Activated CD4-positive, alpha-beta T cell treated with anti-CD3 and anti-CD28 coated beads, Interleukin-2, amount 50 U/mL, for 24 hours (primary cell): ENCODE measurements around the gene MOB3A.

ENCODE experiments used
- DNase-seq, 2 donors: peaks; one replicate each; pipeline ENCODE4 v3.0.0-alpha.2; 2020; ENCODE audit warnings: low read depth in 1 of 2, low spot score in 1 of 2

The MOB3A gene

DNA sequence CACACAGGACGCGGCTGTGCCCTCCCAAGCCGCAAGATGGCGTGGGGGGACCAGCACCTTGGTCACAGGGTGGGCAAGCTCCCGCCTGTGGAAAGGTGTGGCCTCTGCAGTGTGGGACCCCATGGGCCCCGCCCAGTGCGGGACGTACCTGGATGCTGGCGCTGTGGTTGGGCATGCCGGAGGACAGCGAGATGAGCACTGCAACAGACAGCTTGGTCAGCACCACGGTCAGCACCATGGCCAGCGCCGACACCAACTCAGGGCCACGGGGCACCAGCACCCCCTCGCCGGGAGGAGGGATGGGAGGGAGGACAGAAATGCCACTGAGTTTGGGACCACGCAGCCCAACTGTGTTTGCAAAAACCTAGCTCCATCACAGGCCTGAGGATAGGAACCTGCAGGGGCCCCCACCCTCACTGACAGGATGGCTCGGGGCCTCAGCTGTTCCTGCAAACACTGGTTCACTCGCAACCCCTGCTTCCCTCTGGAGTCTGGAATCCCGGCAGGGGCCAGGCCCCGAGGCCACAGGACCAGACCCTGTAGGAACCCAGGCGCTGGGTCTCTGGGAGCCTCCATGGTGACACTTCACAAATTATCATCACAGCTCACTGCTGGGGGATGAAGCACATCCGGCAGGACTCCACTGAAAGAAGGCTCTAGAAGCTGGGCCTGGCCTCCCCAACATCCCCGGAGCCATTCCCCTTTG, 27.7 kb upstream of the MOB3A start:
- no peak for DNase-seq

DNA sequence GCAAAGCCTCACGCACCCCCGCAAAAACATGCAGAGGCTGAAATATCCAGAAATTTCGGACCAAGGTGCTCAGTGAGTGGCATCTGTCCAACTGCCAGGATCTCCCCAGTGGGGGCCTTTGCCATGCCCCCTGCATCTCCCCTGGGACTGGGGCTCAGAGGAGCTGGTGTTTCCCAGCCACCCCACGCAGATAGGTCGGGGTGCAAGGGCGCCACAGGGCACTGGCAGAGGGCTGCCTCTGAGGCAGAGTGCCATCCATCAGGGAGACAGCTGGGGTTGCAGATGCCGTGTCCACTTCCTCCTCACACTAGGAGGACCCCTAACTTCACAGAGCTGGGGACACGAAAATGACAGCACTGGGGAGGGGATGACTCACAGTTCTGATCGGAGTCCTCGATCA, 26.9 kb upstream of the MOB3A start:
- DNase-seq: no peak

DNA sequence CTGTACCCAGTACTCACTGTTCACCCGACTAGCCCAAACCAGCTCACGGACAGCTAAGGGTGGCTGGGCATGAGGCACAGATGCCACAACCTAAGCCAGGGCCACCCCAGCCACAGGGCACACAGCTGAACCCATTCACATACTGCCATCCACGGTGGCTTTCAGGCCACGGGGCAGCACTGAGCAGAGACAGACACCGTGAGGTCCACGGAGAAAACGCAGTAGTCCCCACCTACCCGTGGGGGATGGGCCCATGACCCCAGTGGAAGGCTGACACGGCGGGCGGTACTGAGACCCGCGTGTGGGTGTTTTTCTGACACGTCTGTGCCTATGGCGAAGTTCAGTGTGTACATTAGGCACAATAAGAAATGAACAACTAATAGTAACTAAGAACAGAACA, 26.1 kb upstream of the MOB3A start:
- no peak for DNase-seq

DNA sequence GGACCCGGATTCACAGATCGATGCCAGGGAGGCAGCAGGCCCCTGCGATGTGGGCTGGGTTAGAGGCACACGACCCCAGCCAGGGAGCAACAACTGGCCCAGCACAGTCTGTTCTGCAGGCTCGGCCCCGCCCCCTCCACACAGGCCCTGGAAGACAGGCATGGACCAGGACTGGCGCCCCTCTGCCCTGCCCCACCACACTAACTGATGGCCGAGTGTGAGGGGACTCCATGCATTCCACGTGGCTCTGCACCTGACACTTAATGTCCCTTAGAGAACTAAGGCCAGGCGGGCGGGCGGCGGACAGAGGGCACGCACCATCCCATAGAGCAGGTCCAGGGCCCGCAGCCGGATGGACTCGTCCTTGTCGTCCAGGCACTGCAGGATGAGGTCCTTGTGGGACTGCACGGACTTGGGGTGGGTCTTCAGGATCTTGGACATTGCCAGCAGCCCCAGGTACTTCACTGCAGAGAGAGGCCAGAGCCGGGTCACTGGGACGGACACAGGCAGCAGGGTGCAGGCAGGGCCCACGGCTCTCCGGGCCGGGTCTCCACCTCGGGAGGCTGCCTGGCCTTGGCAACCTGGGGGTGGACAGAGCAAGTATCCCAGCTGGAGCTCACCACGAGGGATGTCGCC, 25.4 kb upstream of the MOB3A start:
- DNase-seq: no peak

DNA sequence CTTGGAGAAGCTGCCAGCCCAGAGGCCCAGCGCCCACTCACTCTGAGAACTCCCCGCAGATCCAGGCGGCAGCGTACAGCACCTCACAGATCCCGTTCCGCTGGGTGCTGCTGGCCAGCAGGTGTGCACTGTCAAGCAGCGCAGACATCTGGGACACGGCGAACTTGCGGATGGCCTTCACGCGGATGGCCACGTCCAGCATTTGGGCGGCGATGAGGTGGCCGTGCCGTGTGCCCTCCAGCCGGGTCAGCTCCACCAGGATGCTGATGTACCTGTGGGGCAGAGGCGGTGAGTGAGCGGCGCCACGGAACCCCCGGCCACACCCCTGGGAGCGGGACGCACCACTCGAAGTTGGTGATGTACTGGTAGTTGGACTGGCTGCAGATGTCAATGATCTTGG, 24.7 kb upstream of the MOB3A start:
- DNase-seq: no peak

DNA sequence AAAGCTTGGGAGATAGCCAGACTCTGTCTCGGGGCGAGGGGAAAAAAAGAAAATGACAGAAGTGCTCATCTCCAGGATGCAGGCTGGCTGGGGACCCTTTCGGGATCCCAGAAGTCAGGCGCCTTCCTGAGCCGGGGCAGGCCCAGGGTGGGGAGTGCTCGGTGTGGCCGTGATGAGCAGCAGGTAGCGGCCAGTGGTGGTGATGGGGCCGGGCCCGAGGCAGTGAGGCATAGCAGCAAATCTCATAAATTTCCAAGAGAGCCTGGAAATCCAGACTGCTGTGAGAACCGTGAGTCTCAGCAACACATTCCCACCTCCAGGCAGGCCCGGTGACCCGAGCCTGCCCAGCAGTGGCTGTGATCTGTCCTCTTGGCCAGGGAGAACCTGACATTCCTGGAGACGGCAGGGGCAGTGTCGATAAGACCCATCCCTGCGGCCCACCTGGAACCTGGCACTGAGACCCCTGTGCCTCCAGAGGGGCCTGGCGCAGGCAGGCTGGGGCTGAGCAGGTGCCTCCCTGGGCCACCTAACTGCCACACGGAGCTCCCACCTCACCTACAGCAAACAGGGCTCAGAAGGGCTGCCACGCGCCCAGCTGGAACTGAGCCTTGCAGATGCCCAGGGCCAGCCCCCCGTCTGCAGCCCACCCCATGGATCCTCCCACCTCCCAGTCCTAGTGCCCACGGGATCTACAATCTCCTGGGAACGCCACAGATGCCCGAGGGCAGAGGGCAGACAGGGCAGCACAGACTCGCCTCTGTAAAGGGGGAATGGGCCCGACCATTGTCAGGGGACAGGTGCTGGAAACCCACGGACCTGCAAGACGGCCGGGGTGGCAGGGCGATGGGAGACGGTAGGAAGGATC, 24.0 kb upstream of the MOB3A start:
- no peak for DNase-seq

DNA sequence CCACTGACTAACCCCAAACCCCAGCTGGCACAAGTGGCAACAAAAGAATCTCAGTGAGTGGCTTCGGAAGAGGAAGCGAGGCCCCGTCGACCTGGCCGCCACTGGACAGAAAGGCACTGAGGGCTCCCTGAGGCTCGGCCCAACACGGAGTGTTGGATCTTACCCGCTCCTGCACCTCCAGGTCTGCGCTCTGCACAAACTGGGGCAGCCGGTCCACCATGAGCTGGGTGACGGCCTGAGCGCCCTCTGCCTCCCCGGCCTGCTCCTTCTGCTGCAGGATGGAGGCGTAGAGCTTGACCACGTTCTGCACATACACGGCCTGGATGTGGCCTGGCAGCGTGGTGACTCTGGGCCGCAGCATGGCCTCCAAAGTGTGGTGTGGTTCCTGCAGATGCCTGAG, 22.3 kb upstream of the MOB3A start:
- no peak for DNase-seq

DNA sequence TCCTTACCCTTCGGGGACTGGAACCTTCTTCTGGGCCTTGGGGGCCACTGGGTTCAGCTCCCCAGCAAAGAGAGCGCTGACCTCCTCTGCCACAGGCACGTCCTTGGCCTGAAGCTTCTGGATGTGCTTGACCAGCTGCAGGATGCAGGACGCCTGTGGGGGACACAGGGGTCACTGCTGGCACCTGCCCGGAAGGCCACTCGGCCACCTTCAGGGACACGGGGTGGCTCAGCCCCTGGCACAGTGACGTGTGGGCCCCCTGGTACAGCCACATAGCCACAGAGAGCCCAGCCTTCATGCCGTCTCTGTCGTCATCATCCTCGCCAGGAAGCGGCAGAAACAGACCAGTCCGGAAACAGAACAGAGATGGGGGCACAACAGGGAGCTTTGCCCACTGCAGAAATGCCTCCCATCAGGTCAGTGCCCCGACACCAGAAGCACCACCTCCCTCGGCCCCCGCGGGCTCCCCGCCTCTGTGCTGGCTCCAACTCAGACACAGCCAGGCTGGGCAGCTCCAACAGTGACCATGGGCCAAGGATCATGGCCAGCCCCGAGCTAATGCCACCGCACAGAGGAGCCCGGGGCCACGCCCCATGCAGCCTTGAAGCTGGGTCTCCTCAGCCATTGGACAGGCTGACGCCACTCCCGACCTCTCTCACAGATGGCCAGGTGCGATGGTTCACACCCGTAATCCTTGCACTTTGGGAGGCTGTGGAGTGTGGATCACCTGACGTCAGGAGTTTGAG, 21.3 kb upstream of the MOB3A start:
- DNase-seq: no peak

DNA sequence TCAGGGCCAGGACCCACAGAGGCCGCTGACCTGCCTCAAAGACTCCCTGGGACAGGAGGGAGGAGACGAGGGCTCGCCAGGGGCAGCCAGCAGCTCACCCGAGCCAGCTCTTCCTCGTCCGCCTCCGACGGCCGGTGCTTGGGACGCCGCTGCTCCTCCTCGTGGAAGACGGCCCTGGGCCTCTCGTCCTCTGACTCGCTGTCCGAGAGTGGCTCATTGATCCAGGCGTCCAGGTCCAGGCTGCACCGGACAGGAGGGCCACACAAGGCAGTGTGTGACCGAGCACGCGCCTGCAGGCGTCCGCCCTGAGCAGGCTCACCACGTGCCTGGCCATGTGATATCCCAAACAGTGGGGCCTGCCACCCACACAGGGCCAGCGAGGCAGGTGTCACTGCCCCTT, 20.4 kb upstream of the MOB3A start:
- DNase-seq: no peak

DNA sequence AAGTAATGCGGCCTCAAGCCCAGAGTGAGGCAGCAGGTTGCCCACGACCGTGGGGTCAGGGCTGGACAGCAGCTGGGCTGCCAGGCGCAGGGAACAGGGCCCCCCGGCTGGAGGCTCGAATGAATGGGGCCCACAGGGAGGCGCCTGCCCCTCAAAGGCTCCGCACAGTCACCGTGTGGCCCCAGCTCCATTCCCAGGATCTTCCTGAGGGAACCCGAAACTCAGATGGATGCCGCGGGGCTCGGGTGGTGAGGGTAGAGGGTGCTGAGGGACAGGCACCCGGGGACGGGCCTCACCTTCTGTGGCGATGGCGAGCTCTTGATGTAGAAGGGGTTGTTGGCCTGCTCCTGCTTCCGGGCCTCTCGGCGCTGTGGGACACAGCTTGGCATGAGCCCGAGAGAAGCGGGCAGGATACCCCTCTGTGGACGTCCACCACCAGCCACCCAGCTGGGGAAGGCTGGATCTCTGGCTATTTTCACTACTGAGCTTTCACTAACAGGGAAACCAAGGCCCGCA, 19.8 kb upstream of the MOB3A start:
- no peak for DNase-seq

DNA sequence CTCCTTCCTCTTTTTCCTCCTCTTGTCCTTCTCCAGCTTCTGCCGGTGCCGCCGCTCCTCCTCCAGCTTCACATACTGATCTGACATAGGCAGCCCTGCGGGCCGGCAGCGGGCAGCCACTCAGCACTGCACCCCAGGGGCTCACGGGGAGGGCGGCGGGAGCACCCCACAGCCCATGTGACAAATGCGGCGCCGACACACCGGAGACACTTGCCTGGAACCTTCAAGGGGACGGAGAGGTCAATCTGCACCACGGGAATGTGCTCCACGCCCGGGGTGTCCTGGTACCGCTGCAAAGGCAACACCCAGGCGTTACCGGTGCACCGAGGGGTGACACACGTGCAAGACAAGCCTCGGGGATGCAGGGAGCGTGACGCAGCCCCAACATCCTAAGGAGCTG, 19.2 kb upstream of the MOB3A start:
- no peak for DNase-seq

DNA sequence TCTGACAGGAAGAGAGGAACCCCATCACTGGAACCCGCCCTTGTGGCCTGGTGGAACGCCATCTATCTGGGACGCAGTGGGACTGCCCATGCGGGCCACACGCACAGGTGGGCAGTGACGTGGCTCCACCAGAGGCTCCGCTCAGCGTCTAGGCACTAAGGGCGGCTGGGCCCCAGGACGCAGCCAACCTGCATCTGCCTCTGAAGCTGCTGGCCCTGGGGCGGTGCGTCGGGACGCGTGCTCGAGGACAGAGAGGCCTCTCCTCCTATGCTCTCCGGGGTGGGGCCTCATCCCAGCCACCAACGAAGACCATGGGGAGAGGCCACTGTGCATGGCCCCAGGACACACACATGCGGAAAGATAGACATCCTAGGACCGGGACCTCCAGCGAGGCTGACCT, 18.7 kb upstream of the MOB3A start:
- DNase-seq: no peak

DNA sequence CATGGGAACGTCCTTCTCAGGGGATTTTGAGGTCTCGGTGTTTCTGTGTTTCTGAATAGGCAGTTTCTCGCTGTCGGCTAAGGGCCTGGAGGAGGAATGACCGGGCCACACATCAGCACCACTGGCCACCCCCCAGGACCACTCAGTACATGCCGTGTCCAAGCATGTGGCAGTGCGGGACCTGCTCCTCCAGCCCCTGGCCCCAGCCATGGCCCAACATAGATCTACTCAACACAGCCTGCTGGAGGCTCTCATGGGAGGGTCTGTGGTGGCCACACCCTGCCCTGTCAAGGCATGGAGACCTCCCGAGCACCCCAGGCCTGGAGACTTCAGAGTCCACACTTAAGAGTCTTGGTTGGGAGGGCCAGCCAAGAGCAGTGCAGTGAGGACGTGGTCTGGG, 18.1 kb upstream of the MOB3A start:
- DNase-seq: no peak

DNA sequence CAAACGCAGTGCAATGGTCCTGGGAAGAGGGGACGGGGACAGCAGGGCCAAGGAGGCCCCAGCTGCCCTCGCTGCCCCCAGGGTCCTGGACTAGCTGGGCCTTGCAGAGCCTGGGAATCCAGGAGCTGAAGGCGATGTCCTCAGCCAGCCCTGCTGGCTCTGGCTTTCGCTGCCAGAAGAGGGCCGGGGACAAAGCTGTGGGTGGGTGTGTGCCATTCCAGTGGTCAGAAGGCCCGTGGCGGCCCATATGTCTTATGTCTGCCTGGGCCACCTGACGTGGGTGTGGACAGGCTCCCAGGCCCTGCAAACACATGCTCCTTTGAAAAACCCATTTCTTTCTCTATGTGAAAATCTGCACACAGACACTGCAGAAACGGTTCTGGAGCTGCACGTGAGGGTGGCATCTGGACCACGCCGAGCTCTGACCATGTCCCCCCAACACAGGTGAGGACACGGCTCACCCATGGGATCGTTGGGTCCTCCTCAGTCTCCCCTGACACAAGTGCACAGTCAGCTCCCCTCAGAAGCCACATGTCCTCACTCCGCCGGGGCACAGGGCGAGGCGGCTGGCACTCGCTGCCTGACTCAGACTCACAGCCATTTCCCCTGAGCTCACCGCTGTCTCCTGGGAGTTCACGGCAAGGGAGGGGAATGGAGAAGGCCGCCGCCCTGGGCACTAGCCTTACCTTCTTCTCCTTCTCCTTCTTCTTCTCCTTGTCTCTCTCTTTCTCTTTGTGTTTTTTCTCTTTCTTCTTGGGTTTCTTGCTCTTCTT, 17.5 kb upstream of the MOB3A start:
- no peak for DNase-seq

DNA sequence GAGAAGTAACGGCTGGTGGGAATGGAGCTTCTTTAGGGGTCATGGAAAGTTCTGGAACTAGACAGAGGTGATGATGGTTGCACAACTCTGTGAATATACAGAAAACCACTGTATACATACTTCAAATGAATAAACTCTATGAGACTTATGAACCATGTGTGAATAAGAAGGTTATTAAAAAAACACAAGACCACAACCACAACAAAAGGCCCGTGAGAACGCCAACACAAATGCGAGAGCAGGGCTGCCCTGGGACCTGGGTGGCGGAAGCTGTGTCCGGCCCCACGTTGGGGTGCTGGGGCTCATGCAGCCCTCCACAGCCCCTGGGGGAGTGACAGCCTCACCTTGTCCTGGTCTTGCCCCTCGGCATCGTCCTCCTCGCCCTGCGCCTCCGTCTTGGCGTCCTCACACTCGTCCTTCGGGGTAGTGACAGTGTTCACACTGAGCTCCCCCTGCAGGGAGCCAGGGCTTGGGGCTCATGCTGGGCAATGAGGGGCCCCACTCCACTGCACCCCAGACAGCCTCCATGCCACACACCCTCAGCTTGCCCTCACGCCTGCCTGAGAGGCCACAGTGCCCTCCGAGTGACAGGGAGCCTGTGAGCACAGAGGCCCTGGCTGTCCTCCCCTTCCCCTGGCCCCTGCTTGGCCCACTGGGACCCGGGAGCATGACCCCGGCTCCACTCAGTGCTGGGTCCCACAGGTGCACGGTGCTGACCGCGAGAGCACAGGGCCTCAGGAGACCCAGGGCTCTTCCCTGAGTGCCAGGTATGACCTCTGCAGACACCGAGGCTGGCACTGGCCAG, 16.6 kb upstream of the MOB3A start:
- DNase-seq: no peak

DNA sequence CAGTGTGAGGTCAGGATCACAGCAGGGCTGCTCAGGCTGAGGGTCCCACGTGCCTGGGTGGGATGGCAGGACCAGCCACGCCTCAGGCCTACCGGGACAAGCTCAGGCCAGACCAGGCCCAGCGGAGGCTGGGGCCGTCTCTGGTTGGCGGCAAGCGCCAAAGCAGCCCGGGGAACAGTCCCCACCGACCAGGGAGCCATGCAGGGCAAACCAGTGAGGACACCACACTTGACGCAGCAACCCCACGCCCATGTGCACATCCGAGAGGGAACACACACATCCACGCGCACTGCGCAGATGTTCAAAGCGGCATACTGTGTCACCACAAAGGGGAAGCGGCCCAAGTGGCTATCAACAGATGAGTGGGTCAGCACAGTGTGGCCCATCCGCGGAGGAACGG, 15.8 kb upstream of the MOB3A start:
- DNase-seq: no peak

DNA sequence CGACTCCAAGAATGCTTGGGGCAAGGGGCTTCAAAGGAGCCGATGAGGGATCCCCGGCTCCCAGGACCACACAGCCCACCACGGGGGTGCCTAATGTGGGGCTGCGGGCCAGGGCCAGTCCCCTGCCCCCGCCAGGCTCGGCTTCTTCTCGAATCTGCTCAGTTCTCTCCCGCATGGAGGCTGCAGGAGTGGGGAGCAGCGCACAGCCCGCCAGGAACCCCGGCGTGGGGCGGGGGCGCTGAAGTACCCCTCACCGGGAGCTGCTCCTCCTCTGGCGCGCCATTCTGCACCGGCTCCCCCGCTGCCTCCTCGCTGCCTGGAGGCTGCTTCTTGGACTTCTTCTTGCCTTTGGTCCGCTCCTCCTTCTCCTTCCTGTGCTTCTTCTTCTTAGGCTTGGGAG, 15.3 kb upstream of the MOB3A start:
- DNase-seq: no peak

DNA sequence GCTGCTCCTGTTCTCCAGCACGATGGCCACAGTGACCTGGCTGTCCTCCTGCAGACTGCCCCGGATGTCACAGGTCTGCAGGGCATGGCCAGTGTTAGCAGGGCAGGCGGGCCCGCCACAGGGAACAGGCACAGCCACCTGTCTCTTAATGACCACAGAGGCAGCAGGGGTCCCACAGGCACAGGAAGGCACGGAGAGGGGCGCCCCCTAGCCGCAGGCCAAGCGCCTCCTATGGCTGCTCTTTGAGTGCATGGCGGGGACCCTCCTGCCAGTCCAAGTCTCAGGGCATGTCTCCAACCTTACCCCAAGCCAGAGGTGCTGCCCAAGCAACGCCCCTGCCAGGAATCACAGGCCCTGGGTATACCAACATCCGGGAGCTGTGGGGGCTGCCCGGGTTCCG, 14.7 kb upstream of the MOB3A start:
- DNase-seq: no peak

DNA sequence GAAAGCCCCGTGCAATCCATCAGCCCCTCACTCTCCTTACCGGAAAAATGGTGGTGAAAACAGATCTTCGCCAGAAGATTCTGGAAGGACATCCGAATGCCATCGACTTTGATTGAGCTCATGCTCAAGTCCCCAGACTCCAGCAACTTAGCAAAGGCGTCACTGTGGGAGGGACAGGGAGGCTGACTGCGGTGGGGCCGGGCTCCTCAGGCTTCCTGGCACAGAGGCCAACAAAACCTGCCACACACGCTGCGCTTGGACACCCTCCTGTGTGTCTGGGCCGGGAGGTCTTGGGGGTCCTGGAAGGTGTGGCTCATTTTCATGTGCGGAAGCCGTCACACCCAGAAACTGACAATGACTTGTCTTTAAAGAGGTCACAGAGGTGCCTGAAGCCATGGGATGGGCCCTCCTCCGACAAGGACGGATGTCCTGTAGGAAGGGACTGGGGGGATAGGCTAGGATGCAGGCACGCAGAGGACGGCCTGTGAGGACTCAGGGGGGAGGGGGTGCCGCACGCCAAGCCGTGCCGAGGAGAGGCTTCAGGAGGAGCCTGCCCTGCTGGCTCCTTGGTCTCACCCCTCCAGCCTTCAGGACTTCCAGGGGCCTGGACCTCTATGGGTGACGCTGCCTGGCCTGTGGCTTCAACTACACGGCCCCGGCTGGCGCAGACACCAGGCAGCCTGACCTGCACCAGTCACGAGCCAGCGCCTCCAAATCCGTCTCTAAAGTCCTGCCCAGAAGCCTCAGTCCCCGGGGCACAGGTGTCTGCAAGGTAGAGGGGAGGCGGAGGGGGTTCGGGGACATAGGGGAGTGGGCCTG, 13.1 kb upstream of the MOB3A start:
- DNase-seq: no peak
